Measurements from ENCODE around the gene BCL7A.
"Not testable (repeated sequence)": the region's sequence is repeated elsewhere in the genome, so short reads cannot be mapped to it uniquely, and the experiment has no call there.

BCL7A gene

DNA sequence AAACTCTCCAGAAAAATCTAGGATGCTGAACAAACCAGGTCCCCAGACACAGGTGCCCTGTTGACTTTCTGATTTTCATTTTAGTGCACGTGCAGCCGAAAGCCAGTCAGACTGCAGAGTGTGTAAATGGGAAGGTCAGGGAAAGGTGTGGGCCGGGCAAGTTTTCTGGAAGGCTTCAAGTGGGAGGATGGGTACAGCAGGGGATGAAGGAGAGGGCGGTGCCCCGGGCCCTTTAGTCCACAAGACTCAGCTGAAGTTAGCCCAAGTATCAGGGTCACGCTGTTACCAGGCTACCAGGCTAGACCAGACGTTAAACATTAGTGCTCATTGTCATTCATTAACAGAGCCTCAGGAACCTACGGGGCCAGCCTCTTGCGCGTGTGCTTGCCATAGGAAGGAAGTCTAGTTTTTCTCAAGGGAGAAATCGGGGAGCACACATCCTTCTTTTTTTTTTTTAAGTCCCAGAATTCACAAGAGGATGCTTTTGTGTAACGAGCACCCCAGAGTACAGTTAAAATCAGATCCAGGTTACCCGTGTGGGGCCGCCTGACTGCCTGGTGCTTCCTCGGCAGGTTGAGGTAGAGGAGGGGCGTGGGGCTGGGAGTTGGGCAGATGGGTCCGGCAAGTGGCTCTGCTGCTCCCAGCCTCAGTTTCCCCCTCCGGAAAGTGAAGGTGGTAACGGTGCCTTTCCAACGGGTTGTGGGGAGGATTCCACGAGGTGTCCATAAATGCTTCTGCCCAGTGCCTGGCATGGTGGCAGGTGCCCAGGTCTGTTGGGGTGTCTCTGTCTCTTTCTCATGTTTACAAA is 19.1 kb downstream of the BCL7A start:
- TF ChIP-seq ZFX (IDR thresholded peaks at IDR 0.05; ENCODE audit: borderline replicate concordance), result no peak
- TF ChIP-seq, protein P1, sequence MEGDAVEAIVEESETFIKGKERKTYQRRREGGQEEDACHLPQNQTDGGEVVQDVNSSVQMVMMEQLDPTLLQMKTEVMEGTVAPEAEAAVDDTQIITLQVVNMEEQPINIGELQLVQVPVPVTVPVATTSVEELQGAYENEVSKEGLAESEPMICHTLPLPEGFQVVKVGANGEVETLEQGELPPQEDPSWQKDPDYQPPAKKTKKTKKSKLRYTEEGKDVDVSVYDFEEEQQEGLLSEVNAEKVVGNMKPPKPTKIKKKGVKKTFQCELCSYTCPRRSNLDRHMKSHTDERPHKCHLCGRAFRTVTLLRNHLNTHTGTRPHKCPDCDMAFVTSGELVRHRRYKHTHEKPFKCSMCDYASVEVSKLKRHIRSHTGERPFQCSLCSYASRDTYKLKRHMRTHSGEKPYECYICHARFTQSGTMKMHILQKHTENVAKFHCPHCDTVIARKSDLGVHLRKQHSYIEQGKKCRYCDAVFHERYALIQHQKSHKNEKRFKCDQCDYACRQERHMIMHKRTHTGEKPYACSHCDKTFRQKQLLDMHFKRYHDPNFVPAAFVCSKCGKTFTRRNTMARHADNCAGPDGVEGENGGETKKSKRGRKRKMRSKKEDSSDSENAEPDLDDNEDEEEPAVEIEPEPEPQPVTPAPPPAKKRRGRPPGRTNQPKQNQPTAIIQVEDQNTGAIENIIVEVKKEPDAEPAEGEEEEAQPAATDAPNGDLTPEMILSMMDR (IDR thresholded peaks at IDR 0.05), result no peak
- H3K27ac ChIP-seq, result no peak overlapping the region

- not testable (repeated sequence) for H3K27ac ChIP-seq
Measured at GRCh38 chr12:122041458-122041857, 19.8 kb downstream of the BCL7A start.

GRCh38 chr12:122042910-122043309 is 21.2 kb downstream of the BCL7A start:
- H3K27ac ChIP-seq, result no peak overlapping the region
- no peak for TF ChIP-seq ZFX (IDR thresholded peaks at IDR 0.05; ENCODE audit: borderline replicate concordance)
- TF ChIP-seq, protein P1 (IDR thresholded peaks at IDR 0.05), result no peak

- TF ChIP-seq, protein P1 (IDR thresholded peaks at IDR 0.05), result no peak
- no peak for TF ChIP-seq ZFX (IDR thresholded peaks at IDR 0.05; ENCODE audit: borderline replicate concordance)
- no peak overlapping the region for H3K27ac ChIP-seq
Measured at GRCh38 chr12:122043476-122043875, 21.8 kb downstream of the BCL7A start.

DNA sequence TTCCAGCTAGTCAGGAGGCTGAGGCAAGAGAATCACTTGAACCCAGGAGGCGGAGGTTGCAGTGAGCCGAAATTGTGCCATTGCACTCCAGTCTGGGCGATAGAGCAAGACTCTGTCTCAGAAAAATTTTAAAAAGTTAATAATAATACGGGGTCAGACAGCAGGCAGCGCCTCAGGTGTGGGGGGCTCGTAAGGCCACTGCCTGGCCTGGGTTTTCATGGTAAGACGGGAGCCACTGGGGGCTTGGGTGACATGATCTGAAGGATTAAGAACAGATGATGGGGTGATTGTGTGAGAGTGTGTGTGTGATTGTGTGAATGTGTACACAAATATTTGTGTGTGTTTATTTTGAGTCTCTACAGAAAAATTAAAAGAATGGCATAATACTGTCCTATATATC is 23.6 kb downstream of the BCL7A start:
- no peak overlapping the region for H3K27ac ChIP-seq
- TF ChIP-seq, protein P1 (IDR thresholded peaks at IDR 0.05), result no peak
- TF ChIP-seq ZFX (IDR thresholded peaks at IDR 0.05; ENCODE audit: borderline replicate concordance), result no peak

GRCh38 chr12:122046145-122046544 is 24.5 kb downstream of the BCL7A start:
- H3K27ac ChIP-seq, result no peak overlapping the region
- TF ChIP-seq, protein P1 (IDR thresholded peaks at IDR 0.05), result no peak
- TF ChIP-seq ZFX (IDR thresholded peaks at IDR 0.05; ENCODE audit: borderline replicate concordance), result no peak

- TF ChIP-seq, protein P1 (IDR thresholded peaks at IDR 0.05), result no peak
- no peak for TF ChIP-seq ZFX (IDR thresholded peaks at IDR 0.05; ENCODE audit: borderline replicate concordance)
- H3K27ac ChIP-seq, result no peak overlapping the region
Measured at GRCh38 chr12:122048151-122048550, 26.5 kb downstream of the BCL7A start.

DNA sequence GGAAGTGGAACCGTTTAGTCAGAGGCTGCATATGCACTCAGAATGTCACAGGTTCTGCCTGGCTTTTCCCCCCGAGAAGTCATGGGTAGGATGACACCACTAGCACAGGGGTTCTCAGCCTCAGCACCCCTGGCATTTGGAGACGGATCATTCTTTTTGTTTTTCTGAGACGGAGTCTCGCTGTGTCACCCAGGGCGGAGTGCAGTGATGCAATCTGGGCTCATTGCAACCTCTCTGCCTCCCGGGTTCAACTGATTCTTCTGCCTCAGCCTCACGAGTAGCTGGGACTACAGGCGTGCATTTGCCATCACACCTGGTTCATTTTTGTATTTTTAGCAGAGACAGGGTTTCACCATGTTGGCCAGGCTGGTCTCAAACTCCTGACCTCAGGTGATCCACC is 28.1 kb downstream of the BCL7A start:
- TF ChIP-seq ZFX (IDR thresholded peaks at IDR 0.05; ENCODE audit: borderline replicate concordance), result no peak
- TF ChIP-seq, protein P1 (IDR thresholded peaks at IDR 0.05), result no peak
- no peak overlapping the region for H3K27ac ChIP-seq
